Uterus (tissue), 4 donors: ENCODE data around the gene SUGCT. TPM values are rescaled to one million over a fixed set of nuclear protein-coding genes. Genes with fewer than 3 reads are reported as not detected.

Experiments used
- DNase-seq, 2 donors: peaks; one replicate each; pipeline ENCODE4 v3.0.0-alpha.2; 2019 to 2020
- H3K27ac ChIP-seq, 2 donors: fragments of 200-600 bp; sonication (generic); 1 replicate in 1 of 2; 2 replicates in 1 of 2; pipeline ENCODE4 v1.5.1; 2016 to 2018
- H3K27me3 ChIP-seq, 2 donors: fragments of 200-600 bp; sonication (generic); one replicate each; pipeline ENCODE4 v1.5.1; 2018 to 2019; ENCODE audit warnings: control low read depth in 1 of 2
- H3K36me3 ChIP-seq, 2 donors: fragments of 200-600 bp; sonication (generic); one replicate each; pipeline ENCODE4 v1.5.1; 2019; ENCODE audit warnings: control low read depth in 1 of 2
- H3K4me1 ChIP-seq, 2 donors: fragments of 200-600 bp; sonication (generic); one replicate each; pipeline ENCODE4 v1.5.1; 2018 to 2019; ENCODE audit warnings: control low read depth in 1 of 2
- H3K4me3 ChIP-seq, 2 donors: fragments of 200-600 bp; sonication (generic); 1 replicate in 1 of 2; 2 replicates in 1 of 2; pipeline ENCODE4 v1.5.1; 2018 to 2019; ENCODE audit warnings: mild to moderate bottlenecking in 1 of 2
- H3K9me3 ChIP-seq, 2 donors: fragments of 200-600 bp; sonication (generic); one replicate each; pipeline ENCODE4 v1.5.1; 2019; ENCODE audit warnings: control low read depth in 1 of 2
- POLR2A ChIP-seq, 2 donors: fragments of 450-650 bp; IDR thresholded peaks; one replicate each; pipeline ENCODE4 v1.6.1; 2016; ENCODE audit warnings: antibody characterized with exemption in 2 of 2, mild to moderate bottlenecking in 1 of 2, moderate library complexity in 1 of 2
- intact Hi-C: fragments of 100-400 bp; cut with DNase I; formaldehyde crosslinking; loops from one replicate; pipeline ENCODE4 v1.15.1; 2023; ENCODE audit warnings: low total_unique reads
- total RNA-seq, 4 donors: library from RNA; depleted of rRNA in 3 of 4; stranded (reverse); fragments of >200 nt in 3 of 4; gene quantifications; one replicate each; pipeline versions ENCODE4 v1.1.0 to v1.2.4, GENCODE V29; 2014 to 2023
- TF ChIP-seq, protein P1 (sequence below), 4 experiments: fragments of 200-600 bp in 2 of 4; fragments of 450-650 bp in 2 of 4; sonication (generic) in 2 of 4; IDR thresholded peaks; one replicate each; pipeline ENCODE4 v1.5.1; 2016 to 2019; ENCODE audit warnings: antibody characterized with exemption in 4 of 4, mild to moderate bottlenecking in 2 of 4, moderate library complexity in 1 of 4
- donor health status: DM: yes; HTN: yes; CAD: no.

Gene SUGCT
- total RNA-seq, 4 donors from 2014 or later, result 2.0 to 9.6 (median 6.3) TPM; not detected in 1

- no peaks in the 10 kb centered on the region for H3K9me3 ChIP-seq
- intact Hi-C loops, result no loop called here
- no peaks in the 10 kb centered on the region for H3K27me3 ChIP-seq
- no peak overlapping the region for H3K4me3 ChIP-seq
- no peak for TF ChIP-seq POLR2A (IDR thresholded peaks at IDR 0.05)
- TF ChIP-seq, protein P1, sequence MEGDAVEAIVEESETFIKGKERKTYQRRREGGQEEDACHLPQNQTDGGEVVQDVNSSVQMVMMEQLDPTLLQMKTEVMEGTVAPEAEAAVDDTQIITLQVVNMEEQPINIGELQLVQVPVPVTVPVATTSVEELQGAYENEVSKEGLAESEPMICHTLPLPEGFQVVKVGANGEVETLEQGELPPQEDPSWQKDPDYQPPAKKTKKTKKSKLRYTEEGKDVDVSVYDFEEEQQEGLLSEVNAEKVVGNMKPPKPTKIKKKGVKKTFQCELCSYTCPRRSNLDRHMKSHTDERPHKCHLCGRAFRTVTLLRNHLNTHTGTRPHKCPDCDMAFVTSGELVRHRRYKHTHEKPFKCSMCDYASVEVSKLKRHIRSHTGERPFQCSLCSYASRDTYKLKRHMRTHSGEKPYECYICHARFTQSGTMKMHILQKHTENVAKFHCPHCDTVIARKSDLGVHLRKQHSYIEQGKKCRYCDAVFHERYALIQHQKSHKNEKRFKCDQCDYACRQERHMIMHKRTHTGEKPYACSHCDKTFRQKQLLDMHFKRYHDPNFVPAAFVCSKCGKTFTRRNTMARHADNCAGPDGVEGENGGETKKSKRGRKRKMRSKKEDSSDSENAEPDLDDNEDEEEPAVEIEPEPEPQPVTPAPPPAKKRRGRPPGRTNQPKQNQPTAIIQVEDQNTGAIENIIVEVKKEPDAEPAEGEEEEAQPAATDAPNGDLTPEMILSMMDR (IDR thresholded peaks at IDR 0.05), result no peak
- no peak overlapping the region for H3K27ac ChIP-seq
- H3K4me1 ChIP-seq, result no peaks in the 10 kb centered on the region
- no peak for DNase-seq
- no peaks in the 10 kb centered on the region for H3K36me3 ChIP-seq
Measured at GRCh38 chr7:40723829-40724228, 589.0 kb downstream of the SUGCT start.

DNA sequence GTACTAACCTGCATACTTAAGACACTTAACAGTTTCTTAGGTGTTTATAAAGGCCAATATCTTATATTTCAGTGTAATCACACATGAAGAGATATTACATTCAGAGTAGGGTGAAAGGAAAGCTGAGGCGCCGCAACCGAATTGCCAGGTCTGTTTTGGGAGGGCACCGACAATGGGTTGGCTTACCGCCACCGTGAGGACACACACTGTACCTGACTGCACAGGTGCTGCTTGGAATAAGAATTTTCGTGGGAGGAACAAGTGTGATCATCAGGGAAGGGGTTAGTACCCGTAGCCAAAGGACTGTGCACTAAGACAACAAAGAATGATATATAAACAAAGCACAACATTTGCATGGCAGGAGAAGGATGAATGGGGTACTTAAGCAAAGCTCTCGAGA is 591.8 kb downstream of the SUGCT start:
- Histone ChIP-seq H3K36me3 (no peaks in the 10 kb centered on the region), H3K27ac (no peak overlapping the region), H3K4me3 (no peak overlapping the region), H3K9me3 (no peaks in the 10 kb centered on the region), H3K4me1 (no peaks in the 10 kb centered on the region), H3K27me3 (no peaks in the 10 kb centered on the region)
- DNase-seq, result no peak
- intact Hi-C loops, result no loop called here
- TF ChIP-seq, protein P1 (IDR thresholded peaks at IDR 0.05), result no peak
- no peak for TF ChIP-seq POLR2A (IDR thresholded peaks at IDR 0.05)

DNA sequence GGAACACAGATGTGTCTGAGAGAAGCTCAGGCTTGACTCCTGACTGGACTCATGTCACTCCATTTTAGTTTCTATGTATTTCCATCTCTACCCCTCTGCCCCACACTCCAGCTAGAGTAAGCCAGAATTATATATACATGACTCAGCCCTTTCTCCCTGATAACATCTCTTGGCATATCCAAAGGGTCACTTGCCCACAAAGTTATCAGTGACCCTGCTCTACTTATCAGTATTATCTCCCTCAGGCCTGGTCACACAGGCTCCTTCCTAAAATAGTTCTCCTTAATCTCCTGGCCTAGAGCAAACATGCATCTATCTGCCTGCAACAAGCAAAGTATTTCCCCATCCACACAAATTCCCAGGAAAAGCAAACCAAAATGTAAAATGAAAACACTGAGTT is 598.3 kb downstream of the SUGCT start:
- Histone ChIP-seq H3K4me1 (no peaks in the 10 kb centered on the region), H3K27me3 (no peaks in the 10 kb centered on the region), H3K36me3 (no peaks in the 10 kb centered on the region), H3K27ac (no peak overlapping the region), H3K9me3 (no peaks in the 10 kb centered on the region), H3K4me3 (no peak overlapping the region)
- no peak for DNase-seq
- TF ChIP-seq POLR2A (IDR thresholded peaks at IDR 0.05), result no peak
- TF ChIP-seq, protein P1 (IDR thresholded peaks at IDR 0.05), result no peak
- intact Hi-C loops, result no loop called here

DNA sequence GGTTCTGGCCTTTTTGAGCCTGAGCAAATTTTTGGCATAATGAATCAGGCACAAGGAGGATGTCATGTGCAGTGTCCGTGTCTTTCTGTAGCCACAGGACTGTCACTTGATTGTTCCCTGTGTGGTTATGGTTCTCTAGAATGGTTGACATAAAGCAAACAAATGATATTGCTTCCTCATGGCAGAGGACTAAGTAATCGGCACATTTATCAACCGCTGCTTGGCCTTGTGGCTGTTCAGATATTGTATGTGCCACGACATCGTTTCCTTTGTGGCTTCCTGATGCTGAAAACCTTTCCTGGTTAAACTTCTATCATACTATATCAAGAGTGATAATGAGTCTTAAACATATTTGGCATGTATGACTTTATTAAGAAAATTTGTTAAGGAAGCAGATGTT is 598.8 kb downstream of the SUGCT start:
- Histone ChIP-seq H3K9me3 (no peaks in the 10 kb centered on the region), H3K27ac (no peak overlapping the region), H3K4me1 (no peaks in the 10 kb centered on the region), H3K4me3 (no peak overlapping the region), H3K36me3 (no peaks in the 10 kb centered on the region), H3K27me3 (no peaks in the 10 kb centered on the region)
- TF ChIP-seq POLR2A (IDR thresholded peaks at IDR 0.05), result no peak
- TF ChIP-seq, protein P1 (IDR thresholded peaks at IDR 0.05), result no peak
- DNase-seq, result no peak
- intact Hi-C loops, result no loop called here

- no peak for DNase-seq
- H3K27ac ChIP-seq, result no peak overlapping the region
- TF ChIP-seq, protein P1 (IDR thresholded peaks at IDR 0.05), result no peak
- no peak for TF ChIP-seq POLR2A (IDR thresholded peaks at IDR 0.05)
- no peak overlapping the region for H3K4me3 ChIP-seq
- H3K9me3 ChIP-seq, result no peaks in the 10 kb centered on the region
- H3K36me3 ChIP-seq, result no peaks in the 10 kb centered on the region
- intact Hi-C loops, result no loop called here
- no peaks in the 10 kb centered on the region for H3K4me1 ChIP-seq
- no peaks in the 10 kb centered on the region for H3K27me3 ChIP-seq
Measured at GRCh38 chr7:40739257-40739656, 604.5 kb downstream of the SUGCT start.
